Measurements from ENCODE around the gene EML4. TPM values are rescaled to one million over a fixed set of nuclear protein-coding genes. Genes with fewer than 3 reads are reported as not detected.
"Not testable (repeated sequence)": the region's sequence is repeated elsewhere in the genome, so short reads cannot be mapped to it uniquely, and the experiment has no call there.

EML4 gene
- total RNA-seq, 1 donor from 2014 or later, result 59.5 TPM

- DNase-seq (ENCODE audit: low spot score) (no peak), ATAC-seq (no peak)
- intact Hi-C loops (cut with DNase I), result no loop called here
Measured at GRCh38 chr2:42239811-42240210, 70.7 kb downstream of the EML4 start.

- no peak for DNase-seq (ENCODE audit: low spot score)
- ATAC-seq, result no peak
- intact Hi-C loops (cut with DNase I), result no loop called here
Measured at GRCh38 chr2:42241517-42241916, 72.4 kb downstream of the EML4 start.

GRCh38 chr2:42243297-42243696 lies 74.1 kb downstream of the EML4 start:
- DNase-seq (ENCODE audit: low spot score), result no peak
- no peak for ATAC-seq
- intact Hi-C loops (cut with DNase I), result no loop called here

- DNase-seq (ENCODE audit: low spot score) (no peak), ATAC-seq (no peak)
- intact Hi-C loops (cut with DNase I), result no loop called here
Measured at GRCh38 chr2:42244520-42244919, 75.4 kb downstream of the EML4 start.

GRCh38 chr2:42245396-42245795 lies 76.2 kb downstream of the EML4 start:
- ATAC-seq (peak; percentile 63), DNase-seq (ENCODE audit: low spot score) (no peak)
- intact Hi-C loops (cut with DNase I), result no loop called here

- no peak for DNase-seq (ENCODE audit: low spot score)
- no peak for ATAC-seq
- intact Hi-C loops (cut with DNase I), result no loop called here
Measured at GRCh38 chr2:42246562-42246961, 77.4 kb downstream of the EML4 start.

GRCh38 chr2:42248846-42249245 lies 79.7 kb downstream of the EML4 start:
- ATAC-seq, result no peak
- no peak for DNase-seq (ENCODE audit: low spot score)
- intact Hi-C loops (cut with DNase I), result no loop called here

- intact Hi-C loops (cut with DNase I), result no loop called here
- ATAC-seq (no peak), DNase-seq (ENCODE audit: low spot score) (no peak)
Measured at GRCh38 chr2:42249284-42249683, 80.1 kb downstream of the EML4 start.

- no peak for ATAC-seq
- no peak for DNase-seq (ENCODE audit: low spot score)
- intact Hi-C loops (cut with DNase I), result no loop called here
Measured at GRCh38 chr2:42249887-42250286, 80.7 kb downstream of the EML4 start.

- DNase-seq (ENCODE audit: low spot score) (no peak), ATAC-seq (no peak)
- intact Hi-C loops (cut with DNase I), result no loop called here
Measured at GRCh38 chr2:42250925-42251324, 81.8 kb downstream of the EML4 start.

GRCh38 chr2:42252464-42252863 lies 83.3 kb downstream of the EML4 start:
- DNase-seq (ENCODE audit: low spot score), result no peak
- intact Hi-C loops (cut with DNase I), result no loop called here
- no peak for ATAC-seq

GRCh38 chr2:42254186-42254895 lies 85.2 kb downstream of the EML4 start:
- DNase-seq (ENCODE audit: low spot score) (no peak), ATAC-seq (no peak)
- intact Hi-C loops (cut with DNase I), result no loop called here

- intact Hi-C loops (cut with DNase I), result no loop called here
- no peak for ATAC-seq
- no peak for DNase-seq (ENCODE audit: low spot score)
Measured at GRCh38 chr2:42256505-42256904, 87.4 kb downstream of the EML4 start.

- ATAC-seq (no peak), DNase-seq (ENCODE audit: low spot score) (no peak)
- intact Hi-C loops (cut with DNase I), result no loop called here
Measured at GRCh38 chr2:42261518-42262195, 92.5 kb downstream of the EML4 start.

- ATAC-seq, result no peak
- intact Hi-C loops (cut with DNase I), result no loop called here
- no peak for DNase-seq (ENCODE audit: low spot score)
Measured at GRCh38 chr2:42266236-42266635, 97.1 kb downstream of the EML4 start.

GRCh38 chr2:42267530-42267929 lies 98.4 kb downstream of the EML4 start:
- ATAC-seq, result no peak
- intact Hi-C loops (cut with DNase I), result no loop called here

GRCh38 chr2:42268528-42269151 lies 99.5 kb downstream of the EML4 start:
- DNase-seq (ENCODE audit: low spot score) (no peak), ATAC-seq (no peak)
- intact Hi-C loops (cut with DNase I), result no loop called here

More at GRCh38 chr2:42267530-42267929, 98.4 kb downstream of the EML4 start:
- DNase-seq (ENCODE audit: low spot score), result no peak

- intact Hi-C loops (cut with DNase I), result no loop called here
- no peak for ATAC-seq
- no peak for DNase-seq (ENCODE audit: low spot score)
Measured at GRCh38 chr2:42270757-42271156, 101.6 kb downstream of the EML4 start.

- ATAC-seq, result peak; percentile 77
Measured at GRCh38 chr2:42271246-42271645, 102.1 kb downstream of the EML4 start.

GRCh38 chr2:42274863-42275262 lies 105.7 kb downstream of the EML4 start:
- DNase-seq (ENCODE audit: low spot score) (no peak), ATAC-seq (no peak)
- intact Hi-C loops (cut with DNase I), result no loop called here

More at GRCh38 chr2:42271246-42271645, 102.1 kb downstream of the EML4 start:
- intact Hi-C loops (cut with DNase I); DNase-seq (ENCODE audit: low spot score): not testable (repeated sequence)
